NCI-H82 treated with DMSO at 0.1 percent for 48 hours (cell line): ENCODE data around the gene NPHP4.

Experiments
- DNase-seq: peaks from one replicate; lab custom pipeline; 2025; ENCODE audit not compliant: unreplicated experiment; lab: John Stamatoyannopoulos, UW

Gene NPHP4

DNA sequence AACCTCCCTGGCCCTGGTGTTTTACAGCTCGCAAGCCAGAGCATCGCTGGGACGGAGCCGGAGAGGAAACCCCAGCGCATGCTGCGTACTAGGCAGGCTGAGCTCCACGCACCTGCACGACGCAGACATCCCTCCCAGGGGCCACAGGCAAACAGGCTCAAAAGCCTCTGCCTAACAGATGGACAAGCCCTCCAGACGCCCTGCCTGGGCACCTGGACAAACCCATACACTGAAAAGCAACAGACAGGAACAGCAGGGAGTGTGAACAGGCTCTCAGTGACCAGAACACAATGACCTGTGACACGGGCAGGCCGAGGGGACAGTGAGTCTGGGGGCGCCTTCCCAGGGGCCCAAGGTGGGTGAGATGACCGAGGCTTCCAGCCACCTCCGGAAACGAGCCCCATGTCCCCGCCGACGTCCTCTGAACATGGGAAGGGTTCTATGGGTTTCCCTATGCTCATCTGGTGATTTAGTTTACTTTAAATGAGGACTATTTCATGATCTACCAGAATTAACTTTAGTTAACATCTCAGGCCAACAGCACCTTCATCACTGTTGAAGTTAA lies 40.3 kb downstream of the NPHP4 start:
- no peak for DNase-seq

DNA sequence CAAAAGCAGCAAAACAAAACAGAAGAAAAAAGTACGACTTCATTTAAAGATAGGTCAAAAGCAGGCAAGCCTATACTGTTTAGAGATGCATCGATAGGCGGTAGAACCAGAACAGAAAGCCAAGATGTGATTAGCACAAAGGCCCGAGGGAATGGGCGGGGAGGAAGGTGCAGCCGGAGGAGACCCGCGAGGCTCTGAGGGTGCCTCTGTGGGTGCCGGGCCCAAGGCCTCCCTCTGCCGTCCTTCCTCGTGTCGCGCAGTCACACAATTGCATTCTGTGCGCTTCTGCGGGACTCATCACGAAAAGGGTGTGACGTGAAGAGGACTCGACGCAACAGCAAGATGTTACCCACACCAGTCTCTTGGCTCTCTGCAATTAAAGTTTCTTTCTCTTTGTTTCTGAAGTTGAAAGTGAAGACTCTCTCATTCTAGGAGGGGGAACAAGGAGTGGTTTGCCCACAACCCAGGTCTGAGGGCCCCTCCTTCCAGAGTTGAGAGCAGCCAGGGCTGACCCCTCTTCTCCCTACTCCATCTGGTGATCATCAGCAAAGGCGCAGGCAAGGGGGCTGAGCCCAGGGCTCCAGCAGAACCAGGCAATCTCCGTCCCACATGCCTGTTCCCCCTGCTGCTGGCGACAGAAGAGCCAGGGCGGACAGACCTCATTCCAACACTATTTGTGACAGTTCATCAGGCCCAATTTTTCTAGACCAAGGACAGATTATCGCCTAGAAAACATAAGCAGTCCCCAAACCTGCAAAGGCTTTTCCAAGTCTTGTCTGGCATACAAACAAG lies 41.0 kb downstream of the NPHP4 start:
- no peak for DNase-seq

DNA sequence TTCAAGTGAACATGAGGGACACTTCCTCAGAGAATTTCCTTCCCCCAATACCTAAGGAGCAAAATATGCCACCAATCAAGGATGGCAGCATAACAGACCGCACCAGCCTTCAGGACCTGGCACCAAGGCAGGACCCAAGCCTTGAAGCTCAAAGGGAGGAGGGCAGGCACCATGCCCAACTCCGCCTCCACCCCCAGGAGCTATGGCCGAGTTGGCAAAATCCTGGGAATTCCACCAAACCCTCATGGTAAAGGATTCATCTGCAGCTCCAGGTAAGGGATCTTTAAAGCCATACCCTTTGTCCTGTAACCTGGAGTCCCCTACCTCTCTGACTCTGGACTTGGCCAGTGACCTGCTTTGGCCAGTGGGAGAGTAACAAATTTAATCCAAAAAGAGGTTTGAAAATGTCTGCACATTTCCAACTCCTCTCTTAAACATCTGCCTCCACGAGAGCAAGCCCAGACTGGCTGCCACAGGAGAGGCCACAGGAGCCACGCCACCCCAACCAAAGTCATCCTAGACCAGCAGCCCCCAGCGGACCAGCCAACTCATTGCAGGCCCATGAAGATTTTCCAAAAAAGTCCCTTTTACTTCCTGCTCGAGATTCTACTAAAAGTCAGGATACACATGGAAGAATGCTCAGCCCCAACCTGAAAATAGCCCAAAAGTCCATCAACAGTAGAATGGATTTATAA lies 41.9 kb downstream of the NPHP4 start:
- DNase-seq, result no peak

DNA sequence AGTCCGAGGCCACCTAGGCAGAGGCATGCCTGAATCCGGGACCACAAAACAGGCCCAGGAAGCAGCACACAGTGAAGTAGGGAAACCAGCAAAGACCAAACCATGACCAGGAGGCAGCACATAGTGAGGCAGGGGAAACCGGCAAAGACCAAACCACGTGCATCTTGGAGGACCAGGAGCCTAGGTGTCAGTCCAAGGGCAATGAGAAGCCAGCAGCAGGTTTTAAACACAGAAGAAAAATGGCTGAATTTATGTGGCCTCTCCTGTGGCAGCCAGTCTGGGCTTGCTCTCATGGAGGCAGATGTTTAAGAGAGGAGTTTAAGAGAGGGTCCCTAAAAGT lies 42.5 kb downstream of the NPHP4 start:
- DNase-seq, result no peak

DNA sequence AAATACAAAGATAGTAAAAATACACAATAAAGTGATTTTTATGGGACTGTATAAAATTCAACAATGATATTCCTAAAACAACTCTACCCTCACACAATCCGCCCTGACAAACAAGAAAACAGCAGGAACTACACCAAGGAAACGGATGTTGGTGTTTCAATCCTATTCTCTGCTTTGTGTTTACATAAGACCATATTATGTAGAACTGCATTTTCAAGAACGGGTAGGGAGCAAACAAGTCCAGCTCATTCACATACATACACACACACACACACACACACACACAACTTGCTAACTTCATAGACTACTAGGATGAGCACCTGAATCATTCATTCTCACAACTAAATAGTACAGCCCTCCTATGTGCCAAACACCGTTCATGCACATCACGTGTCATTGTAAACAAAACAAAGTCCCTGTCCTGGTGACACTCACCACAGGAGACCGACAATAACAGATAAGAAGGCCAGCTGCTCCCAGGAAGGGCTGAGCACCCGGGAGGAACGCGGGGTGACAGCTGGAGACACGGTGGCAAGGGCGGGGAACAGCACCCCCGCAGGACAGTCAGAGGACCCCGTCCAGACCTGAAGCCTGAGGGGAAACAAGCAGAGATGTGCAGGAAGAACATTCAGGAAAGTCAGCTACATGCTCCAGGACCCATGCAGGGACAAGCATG lies 43.0 kb downstream of the NPHP4 start:
- no peak for DNase-seq

DNA sequence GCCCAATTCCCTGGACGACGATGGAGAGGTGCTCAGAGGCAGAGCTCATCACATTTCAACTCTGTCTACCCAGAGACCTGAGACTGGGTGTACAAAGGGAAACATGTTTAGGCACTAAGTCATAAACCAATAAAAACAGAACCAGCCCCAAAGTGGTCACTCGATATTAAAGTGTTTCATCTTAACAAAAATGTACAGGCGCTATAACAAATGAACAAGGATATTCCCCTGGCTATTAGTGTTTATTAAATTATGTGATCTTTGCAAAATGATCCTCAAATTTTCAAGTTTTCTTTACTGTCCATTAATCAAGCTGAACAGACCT lies 43.6 kb downstream of the NPHP4 start:
- DNase-seq, result no peak

DNA sequence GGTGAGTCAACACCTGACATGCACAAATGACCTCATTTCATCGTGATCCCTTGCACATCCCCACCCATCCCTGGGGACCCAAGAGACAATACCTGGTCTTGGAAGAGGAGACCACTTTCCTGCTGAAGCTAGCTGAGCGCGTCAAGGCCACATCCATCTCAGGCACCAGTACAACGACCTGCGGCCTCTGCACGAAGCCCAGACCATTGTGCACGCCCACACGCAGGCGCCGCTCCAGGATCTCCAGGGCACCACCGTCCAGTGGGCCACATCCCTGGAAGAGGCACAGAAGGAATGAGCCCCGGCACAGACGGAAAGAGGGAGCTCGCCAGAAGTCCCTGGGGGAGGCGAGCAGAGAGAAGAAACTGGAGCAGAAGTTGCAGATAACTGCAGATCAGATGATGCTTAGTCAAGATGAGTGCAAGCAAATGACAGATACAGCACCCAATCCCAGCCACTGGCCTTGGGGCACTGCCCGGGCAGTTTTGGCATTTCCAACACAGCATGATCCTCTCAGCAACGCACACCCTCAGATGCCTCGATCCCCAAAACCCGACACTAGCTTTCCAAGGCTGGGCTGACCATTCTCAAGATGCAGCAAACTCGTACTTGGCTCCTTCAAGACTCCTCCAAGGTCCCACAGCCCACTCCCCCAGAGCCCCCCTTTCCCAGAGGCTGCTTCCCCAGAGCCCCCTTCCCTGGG lies 44.1 kb downstream of the NPHP4 start:
- DNase-seq, result no peak

DNA sequence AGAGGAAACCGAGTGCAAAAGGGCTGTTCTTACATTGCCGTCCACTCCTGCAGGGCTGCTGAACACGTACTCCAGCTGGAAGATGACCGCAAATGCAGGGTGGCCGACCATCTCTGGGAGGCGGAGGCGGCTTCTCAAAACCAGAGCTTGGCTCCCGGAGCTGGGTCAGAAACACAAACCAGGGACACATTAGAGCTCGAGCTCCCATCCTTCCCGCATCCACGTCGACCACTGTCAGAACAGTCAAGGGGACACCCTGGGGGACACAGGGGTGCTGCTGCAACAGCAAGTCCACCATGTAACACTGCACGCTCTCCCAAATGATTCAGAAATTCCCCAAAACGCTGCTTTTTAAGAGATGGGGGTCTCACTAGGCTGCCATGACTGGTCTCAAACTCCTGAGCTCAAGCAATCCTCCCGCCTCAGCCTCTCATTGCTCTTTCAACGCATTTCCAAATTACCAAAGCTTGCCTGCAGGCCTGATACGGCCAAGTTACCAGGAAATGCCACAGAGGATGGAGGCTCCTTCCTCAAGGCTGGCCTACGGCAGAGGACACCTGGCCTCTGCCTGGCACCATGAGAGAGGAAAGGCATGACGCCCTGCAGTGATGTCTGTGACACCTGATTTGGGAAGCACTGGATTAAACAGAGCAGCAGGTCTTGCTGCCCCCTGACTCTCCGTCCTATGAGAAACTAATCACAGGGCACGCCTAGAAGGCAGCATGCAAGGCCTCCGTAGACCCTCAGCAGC lies 45.0 kb downstream of the NPHP4 start:
- DNase-seq, result no peak

DNA sequence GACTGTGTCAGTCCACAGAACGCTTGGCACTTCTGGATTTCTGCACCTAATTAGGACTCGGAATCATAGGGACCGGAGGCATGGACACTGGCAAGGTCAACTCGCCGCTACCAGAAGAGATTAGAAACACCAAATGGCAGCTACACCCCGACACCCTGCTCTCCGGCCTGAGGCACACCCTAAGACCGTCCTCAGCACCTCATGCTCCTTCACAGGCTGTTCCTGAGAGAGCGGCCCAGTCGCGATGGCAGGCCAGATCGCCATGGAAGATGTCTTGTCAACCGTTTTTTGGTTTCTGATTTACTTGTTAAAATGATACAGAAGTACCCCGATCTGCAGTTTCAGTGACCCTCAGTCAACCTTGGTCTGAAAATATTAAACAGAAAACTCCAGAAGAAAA lies 46.8 kb downstream of the NPHP4 start:
- DNase-seq, result no peak

DNA sequence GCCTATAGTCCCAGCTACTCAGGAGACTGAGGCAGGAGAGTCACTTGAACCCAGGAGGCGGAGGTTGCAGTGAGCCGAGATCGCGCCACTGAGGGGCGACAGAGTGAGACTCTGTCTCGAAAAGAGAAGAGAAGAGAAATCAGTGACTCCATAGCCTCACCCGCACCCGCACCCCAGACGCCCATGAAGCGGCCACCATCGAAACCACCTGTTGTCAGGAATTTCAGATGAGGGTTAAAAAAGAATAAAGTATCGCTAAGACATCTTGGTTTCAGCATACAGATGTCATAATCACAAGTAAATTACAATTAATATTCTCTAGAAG lies 47.4 kb downstream of the NPHP4 start:
- no peak for DNase-seq

DNA sequence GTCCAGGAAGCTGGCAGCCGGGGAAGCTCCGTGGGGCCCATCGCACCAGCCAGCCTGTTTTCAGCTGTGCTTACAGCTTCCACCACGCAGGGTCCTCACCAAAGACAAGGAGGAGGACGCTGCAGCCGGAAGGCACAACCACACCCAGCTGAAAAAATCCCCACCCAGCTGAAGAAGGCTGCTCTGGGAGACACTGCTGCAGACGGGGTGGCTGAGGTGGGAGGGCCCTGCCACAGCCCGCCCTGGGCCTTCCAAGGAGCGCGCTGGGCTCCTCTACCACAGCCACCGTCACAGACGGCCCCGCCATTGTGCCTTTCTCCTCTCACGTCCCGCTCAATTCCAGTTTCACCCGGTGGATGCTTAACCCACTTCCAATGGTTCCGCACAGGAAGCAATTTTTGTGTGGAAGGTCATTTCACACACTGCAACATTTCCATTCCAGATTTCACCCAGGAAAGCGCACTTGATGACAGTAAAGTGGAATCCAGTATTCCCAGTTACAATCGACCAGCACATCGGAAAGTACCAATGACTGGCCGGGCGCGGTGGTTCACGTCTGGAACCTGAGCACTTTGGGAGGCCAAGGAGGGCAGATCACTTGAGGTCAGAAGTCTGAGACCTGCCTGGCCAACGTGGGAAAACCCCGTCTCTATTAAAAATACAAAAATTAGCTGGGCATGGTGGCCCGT lies 47.9 kb downstream of the NPHP4 start:
- DNase-seq, result no peak

DNA sequence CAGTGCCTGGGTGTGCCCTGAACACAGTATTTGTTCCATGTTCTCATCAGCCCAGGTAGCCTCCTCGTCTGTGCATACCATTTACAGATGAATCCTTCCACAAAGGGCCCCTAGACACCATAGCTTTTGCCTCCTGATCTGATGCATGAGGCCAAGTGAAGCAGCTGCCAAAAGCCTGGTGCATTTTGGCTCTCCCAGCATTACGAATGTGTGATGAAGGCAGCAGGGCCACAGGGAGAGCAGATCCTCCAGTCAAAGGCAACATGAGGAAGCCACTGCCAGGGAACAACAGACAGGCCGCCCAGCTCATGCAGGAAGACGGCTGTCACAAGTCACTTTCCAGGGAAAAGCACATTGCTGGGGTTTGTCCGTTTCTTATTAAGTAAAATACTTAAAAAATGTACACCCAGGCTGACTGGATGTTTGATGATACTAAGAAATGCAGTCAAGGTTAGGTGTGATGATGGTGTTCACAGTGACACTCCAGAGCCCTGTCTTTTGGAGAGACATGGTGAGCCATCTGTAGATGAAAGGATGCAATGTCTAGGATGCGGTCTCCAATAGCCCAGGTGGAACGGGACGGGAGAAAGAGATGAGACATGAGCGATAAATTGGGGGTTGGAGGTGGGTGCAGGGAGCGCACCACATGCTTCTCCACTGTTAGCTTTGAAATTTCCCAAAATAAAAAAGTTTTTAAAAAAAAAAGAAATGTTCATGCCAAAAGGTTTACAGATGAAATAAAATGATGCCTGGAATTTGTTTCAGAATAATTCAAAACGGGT lies 48.7 kb downstream of the NPHP4 start:
- no peak for DNase-seq

DNA sequence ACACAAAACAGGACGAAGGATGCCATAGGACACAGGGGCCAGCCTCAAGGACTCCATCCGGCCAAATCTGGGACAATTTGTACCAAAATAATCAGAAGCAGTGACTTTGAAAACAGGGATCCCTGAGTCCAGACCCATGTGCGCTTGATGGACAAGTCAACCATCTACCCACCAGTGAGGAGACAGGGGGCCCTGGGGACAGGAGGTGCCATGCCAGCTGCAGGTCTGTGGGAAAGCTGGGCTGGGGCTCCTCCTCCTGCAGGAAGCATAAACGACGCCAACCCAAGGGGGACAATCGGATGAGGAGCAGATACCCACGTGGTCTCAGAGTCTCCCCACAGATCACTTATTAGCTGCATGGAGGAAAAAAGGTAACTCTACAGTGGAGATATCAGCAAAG lies 50.6 kb downstream of the NPHP4 start:
- no peak for DNase-seq

DNA sequence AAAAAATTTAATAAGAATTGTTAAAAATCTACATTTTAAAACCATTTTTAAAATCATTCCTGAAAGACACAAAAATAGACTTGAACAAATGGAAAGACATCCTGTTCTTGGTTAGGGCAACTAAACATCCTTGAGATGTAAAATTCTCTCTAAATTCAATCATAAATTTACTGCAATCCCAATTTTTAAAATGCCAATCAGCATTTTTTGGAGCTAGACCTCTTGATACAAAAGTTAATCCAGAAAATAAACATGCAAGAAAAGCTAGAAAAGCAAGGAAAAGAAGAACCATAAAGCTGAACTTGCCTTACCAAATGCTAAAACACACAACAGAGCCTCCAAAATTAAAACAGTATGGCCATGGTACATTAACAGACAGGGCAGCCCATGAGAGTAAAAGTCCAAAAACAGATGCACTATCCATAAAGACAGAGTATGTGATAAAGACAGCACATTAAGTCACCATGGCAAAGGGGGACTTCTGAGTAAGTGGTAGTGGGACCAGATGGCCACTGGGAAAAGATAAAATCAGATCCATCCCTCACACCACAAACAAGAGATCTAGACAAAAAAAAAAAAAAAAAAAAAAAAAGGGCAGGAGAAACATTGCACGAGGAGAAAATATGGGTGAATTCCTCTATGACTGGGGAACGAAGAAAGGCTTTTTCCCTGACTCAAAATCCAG lies 51.4 kb downstream of the NPHP4 start:
- no peak for DNase-seq

DNA sequence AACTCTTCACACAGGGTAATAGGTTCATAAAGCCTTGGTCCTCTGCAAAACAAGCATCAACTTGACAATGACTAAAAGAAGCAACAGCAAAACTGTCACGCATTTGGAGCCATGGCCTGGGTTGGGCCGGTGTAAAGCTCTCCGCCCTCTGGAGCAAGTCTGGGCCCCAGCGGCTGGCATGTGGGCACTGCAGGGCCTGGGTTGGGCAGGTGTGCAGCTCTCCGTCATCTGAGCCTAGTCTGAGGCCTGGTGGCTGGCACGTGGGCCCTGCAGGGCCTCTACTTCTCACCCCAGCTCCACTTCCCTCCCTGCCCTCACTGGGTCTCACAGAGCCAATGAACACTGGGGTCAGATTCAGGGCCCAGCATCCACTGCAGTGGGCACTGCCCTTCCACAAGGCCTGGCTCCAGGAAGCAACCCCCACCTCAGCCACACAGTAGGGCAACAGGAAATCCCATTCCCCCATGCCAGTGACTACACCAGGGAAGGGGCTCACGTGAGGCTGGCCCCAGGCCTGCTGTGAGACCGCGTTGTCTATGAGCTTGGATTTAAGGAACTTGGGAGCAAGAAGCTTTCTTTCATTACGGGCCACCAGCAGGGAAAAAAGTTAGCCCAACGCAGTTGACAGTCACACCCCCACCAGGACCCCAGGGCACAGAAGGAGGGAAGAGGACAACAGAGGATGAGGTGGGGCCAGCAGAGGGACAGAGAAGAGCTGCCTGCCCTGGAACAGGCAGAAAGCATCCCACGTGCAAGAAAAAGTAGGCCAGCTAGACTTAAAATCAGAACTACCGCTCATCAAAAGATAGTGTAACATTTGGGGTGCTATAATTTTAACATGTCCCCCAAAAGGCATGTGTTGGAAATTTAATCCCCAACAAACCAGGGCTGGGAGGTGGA lies 52.7 kb downstream of the NPHP4 start:
- no peak for DNase-seq

DNA sequence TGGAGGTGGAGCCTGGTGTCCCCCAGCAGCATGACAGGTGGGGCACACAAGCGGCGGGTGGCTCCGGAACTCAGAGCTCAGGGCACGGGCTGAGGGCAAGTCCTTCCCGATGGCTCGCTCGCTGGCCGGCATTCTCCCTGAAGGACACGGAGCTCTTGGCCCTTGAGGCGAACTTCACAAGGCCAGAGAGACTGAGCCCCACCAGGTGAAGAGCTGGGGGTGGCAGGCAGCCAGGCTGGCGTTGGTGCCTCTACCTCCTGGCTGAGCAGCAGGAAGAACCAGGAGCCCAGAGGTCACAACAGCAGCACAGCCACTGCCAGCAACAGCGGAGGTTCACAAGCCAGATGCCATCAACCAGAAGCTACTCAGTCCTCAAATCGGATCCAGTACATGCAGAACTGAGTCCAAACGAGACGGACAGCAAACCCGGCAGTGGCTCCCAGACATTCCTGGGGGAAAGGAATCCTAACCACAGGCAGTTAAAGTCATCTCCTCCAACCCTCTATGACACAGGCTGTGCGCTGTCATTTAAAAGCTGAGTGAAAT lies 54.1 kb downstream of the NPHP4 start:
- no peak for DNase-seq

DNA sequence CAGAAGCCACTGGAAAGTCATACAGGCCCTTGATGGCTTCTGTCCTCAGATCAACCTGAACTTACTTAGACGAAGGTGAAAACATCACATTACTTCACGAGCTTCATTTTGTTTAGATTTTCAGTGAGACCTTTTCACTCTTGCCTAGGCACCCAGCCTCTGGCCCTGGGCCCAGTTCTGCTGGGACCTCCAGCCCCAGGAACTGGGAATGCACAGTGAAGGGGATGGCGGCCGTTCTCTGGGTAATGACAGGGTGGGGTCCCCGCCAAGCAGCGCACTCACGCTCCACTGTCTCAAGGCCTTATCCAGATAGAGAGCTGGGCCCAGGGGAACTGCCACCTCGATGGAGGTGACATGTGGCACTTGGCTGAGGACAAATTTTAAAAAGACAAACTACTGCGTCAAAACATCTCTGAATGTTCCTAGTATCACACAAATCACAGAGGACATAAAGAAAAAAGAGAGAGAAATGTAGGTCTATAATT lies 54.8 kb downstream of the NPHP4 start:
- no peak for DNase-seq
